Measurements from ENCODE around the gene APOLD1.
"Not testable (repeated sequence)": the region's sequence is repeated elsewhere in the genome, so short reads cannot be mapped to it uniquely, and the experiment has no call there.

APOLD1 gene, protein sequence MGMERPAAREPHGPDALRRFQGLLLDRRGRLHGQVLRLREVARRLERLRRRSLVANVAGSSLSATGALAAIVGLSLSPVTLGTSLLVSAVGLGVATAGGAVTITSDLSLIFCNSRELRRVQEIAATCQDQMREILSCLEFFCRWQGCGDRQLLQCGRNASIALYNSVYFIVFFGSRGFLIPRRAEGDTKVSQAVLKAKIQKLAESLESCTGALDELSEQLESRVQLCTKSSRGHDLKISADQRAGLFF

DNA sequence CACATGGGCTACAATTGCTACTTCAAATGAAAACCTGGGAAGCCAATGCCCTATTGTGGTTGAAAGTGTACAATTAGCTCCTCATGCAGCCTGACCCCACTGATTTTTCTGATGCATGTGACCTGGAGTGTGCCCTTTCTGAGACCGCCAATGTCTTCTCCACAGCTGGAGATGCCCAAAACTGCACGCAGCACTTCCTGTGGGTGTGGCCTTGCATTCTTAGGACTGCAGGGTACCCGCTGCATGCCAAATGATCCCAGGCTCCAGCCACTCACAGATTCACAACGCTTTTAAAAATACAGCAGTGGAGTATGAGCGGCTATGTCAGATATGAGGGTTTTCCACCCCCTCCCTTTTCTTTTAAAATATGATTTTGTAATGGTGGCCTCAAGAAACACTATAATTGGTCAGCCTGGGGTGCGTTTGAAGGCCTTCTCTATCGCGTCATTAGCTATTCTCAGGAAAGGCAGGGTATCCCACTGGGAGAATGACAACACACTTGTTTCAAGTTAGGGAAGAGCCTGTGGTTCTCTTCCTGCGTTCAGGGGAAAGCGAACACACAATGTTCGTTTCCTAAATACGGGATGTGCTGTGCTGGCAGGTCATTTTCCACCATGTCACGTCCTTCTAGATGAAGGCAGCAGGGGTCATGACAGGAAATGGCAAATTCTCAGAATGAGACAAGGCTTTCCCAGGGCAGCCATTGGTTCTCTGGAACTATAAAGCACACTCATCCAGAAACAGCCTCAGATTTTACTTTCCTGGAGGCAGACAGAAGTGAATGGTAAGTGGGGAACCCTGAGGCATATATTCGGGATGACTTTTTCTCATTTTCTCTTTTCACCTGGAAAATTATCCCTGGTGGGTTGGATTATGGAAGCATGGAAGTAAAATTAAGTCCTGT lies at the start of gene APOLD1:
TSS of gene APOLD1 (plus strand) at position 749 of the 904 bp plus-strand sequence. CDS start at position 782, 33 bp downstream.
- DNase-seq (ENCODE audit: low spot score), result peak; percentile 42

DNA sequence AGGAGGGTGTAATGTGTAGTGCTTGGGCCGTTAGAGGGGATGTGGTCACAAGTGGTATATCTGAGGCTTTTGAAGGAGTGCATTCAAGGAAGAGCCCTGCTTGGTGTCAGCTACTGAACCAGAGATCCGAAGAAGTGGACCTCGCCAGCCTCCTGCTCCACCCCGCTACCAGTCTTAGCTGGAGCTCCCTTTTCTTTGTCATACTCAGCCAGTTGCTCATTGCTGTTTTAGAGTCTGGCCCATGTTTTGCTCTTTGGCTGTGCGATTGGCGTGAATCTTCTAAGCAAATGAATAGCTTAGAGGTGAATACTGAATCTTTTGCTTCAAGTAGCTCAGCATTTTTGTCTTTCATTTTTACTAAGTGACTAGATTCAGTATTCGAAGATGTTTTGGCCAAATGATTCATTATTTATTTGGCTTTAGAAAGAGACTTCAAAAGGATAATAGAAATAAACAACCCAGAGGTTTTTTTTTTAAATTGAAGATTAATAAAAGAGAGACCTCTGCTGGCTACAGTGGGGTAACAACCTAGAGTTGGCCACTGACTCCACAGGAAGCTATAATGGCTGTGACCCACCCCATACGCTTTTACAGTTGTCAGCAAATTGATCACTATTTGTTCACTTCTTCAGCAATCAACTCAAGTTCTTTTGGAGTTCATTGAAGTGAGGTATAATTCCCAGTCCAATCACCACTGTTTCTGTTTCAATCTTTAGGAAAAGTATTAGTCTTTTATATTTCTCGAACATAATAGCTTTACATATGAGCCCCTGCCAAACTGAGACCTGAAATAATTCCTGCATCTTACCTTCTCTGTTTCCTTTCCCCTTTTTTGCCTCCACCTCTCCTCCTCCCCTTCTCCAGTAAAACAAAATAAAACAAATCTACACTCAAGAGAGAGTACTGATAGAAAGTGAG lies 48.4 kb upstream of the APOLD1 start:
- DNase-seq (ENCODE audit: low spot score), result no peak

GRCh38 chr12:12738152-12738551 lies 47.3 kb upstream of the APOLD1 start:
- not testable (repeated sequence) for DNase-seq (ENCODE audit: low spot score)

DNA sequence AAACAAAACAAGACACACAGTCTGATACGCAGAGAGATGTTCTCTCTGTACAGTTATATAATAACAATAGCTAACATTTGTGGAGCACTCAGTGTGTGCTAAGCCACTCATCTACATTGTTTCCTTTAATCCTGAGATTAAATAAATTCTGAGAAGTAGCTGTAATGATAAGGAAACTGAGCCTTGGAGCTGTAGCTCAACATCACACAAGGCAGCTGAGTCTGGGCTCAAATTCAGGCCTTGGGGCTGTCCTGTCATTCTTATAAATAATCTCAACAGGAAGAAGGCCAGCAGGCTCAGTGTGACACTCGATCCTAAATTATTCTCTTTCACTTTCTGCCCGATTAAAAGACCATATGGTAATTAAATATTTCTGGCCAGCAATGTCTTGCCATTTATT lies 43.8 kb upstream of the APOLD1 start:
- DNase-seq (ENCODE audit: low spot score), result no peak

GRCh38 chr12:12744546-12745305 lies 40.7 kb upstream of the APOLD1 start:
- DNase-seq (ENCODE audit: low spot score), result no peak

DNA sequence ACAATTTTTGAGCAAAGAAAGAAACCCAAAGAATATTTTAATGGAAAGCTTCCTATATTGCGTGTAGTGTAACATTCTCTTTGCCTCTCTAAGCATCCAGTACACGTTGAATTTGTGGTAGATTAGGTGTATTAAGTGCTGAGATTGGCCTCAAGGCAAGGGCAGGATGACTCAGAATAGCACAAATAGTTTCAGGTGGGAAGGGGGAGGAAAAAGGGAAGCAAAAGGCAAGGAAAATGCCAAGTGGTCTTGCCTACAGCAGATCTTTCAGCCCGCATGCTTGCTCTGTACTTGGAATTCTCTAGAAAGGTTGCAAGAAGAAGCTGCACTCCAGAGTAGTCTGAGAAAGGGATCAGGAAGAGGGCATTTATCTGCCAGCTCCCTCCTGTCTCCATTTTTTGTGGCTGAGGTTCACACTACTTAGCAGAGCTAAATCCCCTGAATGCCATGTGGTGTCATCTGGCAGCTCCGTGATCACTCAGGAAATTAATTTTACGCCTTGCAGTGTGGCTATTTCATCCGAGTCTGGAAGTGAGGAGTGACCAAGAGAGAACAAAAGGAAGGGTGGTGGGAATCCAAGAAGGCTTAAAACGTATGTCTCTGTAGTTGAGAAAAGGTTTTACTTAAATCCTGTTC lies 39.8 kb upstream of the APOLD1 start:
- no peak for DNase-seq (ENCODE audit: low spot score)

- DNase-seq (ENCODE audit: low spot score), result no peak
Measured at GRCh38 chr12:12747278-12747677, 38.2 kb upstream of the APOLD1 start.

GRCh38 chr12:12748044-12748443 lies 37.4 kb upstream of the APOLD1 start:
- DNase-seq (ENCODE audit: low spot score), result no peak

DNA sequence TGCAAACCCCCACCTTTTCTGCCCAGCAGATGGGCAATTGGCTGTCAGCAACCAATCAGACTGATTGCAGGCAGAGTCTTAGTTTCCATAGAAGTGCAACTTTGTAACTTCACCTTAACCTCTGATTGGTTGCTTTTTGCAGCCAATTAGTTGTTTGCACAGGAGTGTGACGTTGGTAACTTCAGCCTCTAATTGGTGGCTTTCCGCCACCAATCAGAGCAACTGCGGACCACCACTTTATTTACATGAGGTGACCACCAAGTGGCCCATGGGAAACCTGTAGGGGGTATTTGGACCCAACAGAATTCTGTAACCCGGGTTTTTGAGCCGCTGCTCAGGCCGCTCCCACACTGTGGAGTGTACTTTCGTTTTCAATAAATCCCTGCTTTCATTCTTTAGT lies 36.0 kb upstream of the APOLD1 start:
- DNase-seq (ENCODE audit: low spot score), result no peak

- DNase-seq (ENCODE audit: low spot score), result no peak
Measured at GRCh38 chr12:12755923-12756322, 29.5 kb upstream of the APOLD1 start.

DNA sequence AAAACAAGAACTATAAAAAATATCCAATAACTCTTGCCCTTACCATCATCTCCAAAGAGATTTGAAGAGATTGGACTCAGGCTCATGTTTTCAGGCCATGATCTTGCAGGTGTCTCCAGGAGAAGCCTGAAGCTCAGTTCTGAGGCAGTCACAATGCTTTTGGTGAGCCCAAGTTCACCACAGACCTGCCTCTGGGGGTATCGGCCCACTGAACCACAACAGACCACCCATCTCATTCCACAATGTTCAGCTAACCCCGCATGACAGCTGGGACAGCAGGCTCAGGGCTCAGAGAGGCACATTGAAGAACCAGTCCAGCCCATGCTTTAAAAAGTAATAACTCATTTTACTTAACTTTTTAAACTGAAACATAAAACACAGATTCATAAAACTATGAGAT lies 28.3 kb upstream of the APOLD1 start:
- no peak for DNase-seq (ENCODE audit: low spot score)

DNA sequence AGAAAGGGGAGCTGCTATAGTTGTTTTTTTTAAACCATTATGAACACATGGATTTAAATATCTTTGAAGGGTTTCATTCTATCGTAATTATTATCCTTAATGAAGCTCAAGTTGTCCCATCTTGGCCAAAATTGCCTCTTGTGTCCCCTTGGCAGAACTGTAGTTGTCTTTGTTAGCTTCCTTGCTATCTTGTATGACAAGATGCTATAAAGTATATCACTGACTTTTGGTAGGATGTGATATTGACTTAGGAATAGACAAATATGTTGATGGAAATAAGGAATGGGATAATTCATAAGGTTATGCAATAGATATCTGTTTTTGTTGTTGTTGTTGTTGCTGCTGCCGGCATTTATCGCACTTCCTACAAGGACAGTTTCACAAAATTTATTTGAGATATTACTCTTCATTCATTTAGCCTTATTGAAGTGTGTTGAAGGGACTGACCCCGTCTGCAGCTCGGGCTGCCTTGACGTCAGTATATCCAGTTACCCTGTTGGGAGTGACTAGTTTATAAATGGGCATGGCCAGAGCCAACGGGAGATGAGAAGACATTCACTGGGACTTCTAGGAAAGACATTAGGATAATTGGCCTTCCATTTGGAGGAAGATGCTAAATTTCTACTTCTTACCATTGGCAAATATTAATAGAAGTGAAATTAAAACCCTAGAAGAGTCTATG lies 26.1 kb upstream of the APOLD1 start:
- DNase-seq (ENCODE audit: low spot score), result no peak

- DNase-seq (ENCODE audit: low spot score), result no peak
Measured at GRCh38 chr12:12764824-12765223, 20.6 kb upstream of the APOLD1 start.

DNA sequence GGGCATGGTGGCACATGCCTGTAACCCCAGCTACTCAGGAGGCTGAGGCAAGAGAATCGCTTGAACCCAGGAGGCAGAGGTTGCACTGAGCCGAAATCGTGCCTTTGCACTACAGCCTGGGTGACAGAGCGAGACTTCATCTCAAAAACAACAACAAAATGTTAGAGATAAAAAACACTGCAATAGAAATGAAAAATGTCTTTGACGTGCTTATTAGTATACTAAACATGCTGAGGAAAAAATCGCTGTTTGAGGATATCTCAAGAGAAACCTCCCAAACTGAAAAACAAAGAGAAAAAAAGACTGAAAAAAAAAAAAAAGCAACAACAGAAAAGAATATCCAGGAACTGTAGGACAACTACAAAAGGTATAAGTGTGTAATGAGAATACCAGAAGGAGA lies 15.2 kb upstream of the APOLD1 start:
- no peak for DNase-seq (ENCODE audit: low spot score)

DNA sequence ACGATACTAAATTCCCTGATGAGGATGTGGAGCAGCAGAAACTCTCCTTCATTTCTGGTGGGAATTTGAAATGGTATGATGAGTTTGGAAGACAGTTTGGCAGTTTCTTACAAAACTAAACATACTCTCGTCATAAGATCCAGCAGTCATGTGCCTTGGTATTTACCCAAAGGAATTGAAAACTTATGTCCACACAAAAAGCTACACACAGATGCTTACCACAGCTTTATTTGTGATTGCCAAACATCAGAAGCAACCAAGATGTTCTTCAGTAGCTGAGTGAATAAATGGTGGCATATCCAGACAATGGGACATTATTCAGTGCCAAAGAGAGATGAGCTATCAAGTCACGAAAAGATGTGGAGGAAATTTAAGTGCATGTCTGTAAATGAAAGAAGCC lies 10.7 kb upstream of the APOLD1 start:
- no peak for DNase-seq (ENCODE audit: low spot score)

GRCh38 chr12:12776261-12776660 lies 9.2 kb upstream of the APOLD1 start:
- DNase-seq (ENCODE audit: low spot score), result no peak

DNA sequence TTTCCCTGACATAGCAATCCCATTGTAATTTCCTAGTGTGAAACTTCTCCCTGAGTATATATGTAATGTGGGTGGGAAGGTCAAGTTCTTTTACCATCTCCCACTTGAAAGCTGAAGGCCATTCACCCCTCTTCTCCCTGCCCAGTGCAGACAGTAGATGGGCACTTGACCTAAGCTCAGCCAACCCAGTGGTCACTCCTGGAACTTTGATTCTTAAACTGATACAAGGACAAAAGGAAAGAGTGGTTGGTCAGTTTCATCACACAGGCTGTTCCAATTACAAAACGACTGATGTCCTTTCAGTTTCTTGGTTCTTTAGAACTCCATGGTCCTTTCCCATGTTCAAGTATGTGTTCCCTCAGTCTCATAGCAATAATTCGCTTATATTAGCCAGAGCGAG lies 8.4 kb upstream of the APOLD1 start:
- DNase-seq (ENCODE audit: low spot score), result no peak

DNA sequence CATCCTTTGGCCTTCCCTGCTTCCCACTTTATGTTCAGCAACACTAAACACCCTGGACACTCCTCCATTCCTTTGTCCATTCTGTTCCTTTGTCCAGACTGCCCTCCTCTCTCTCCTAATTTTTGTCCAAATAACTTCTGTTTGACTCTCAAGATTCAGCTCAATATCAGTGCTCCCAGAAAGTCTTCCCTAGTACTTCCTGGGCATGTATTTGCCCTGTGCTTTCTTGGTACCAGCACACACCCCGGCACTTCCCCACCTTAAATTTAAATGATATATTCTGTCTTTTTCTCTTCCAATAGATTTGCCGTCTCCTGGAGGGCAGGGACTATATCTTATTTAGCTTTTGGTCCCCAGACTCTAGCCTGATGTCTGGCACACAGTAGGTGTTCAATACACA lies 6.5 kb upstream of the APOLD1 start:
- DNase-seq (ENCODE audit: low spot score), result no peak

- no peak for DNase-seq (ENCODE audit: low spot score)
Measured at GRCh38 chr12:12779529-12779928, 5.9 kb upstream of the APOLD1 start.

DNA sequence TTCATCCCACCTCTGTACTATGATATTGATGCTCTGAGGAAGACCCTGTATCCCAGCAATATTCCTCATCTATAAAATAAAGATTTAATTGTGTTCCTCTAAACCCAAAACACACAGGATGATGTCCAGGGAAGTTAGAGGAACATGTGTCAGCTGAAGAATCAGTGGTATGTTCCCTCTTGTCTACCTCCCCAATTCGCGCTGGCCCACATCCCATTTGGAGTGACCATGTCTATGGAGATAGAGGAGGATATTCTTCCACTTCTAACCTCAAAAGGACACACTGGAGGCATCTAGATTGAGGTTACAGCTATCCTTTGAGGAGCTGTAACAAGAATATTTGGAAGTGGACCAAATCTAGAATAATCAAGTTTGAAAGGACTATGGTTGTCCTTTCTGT lies 1.3 kb upstream of the APOLD1 start:
- DNase-seq (ENCODE audit: low spot score), result no peak

GRCh38 chr12:12786351-12786705 lies 869 bp downstream of the APOLD1 start:
- no peak for DNase-seq (ENCODE audit: low spot score)

Measured in putamen (tissue), 1 donor.